ENCODE data around the gene ISCA2. TPM values are rescaled to one million over a fixed set of nuclear protein-coding genes. Genes with fewer than 3 reads are reported as not detected.

Gene ISCA2
- total and polyA plus RNA-seq, 2 donors (not counting 1 experiment from before 2014, with no cell fraction given) = 11.7 to 32.1 TPM

DNA sequence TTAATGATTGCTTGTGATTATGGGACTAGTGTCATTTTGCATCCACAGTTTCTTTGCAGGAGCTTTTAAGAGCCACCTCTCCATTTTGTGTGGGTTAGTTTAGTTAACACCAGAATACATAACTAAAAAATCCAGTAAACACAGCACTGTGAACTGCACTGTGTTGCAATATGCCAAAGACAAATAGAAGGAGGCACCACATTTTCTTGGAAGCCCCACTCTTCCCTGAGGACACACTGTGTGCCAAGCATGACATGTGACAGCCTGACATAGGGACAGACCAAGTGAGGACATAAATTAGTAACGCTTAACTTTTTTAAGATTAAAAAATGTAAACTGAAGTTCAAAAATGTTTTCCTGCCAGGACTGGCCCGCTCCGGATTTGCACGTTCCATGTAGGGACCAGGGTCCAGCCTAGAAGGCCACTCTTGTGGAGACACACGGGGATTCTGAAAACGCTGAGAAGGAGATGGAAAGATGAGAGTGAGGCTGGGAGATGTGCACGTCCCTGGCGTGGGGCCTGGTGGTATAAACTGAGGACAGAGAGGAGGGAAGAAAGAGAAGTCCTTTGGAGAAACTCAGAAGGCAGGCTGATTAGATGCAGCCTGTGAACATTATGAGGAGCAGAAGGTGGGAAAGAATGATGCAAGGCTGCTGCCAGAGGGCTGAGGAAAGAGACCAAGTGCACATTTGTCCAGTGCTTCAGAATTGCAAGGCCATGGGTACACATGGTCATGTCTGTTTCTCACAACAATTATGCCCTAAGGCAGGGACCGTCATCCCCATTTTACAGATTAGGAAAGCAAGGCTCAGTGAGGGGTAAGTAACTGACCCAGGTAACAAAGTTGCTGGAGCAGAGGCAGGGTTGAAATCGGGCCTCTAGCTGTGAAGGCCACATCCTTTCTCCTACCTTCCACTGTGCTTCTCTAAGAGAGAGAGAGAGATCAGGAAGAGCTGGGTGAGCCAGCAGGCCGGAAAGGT is 45.1 kb downstream of the ISCA2 start:
- DNase-seq (ENCODE audit: low read depth in 2 of 2) = no peak
- no peaks in the 10 kb centered on the region for H3K79me2 ChIP-seq (ENCODE audit: control insufficient read depth, insufficient read depth, low read length)
- TF ChIP-seq, protein P1, sequence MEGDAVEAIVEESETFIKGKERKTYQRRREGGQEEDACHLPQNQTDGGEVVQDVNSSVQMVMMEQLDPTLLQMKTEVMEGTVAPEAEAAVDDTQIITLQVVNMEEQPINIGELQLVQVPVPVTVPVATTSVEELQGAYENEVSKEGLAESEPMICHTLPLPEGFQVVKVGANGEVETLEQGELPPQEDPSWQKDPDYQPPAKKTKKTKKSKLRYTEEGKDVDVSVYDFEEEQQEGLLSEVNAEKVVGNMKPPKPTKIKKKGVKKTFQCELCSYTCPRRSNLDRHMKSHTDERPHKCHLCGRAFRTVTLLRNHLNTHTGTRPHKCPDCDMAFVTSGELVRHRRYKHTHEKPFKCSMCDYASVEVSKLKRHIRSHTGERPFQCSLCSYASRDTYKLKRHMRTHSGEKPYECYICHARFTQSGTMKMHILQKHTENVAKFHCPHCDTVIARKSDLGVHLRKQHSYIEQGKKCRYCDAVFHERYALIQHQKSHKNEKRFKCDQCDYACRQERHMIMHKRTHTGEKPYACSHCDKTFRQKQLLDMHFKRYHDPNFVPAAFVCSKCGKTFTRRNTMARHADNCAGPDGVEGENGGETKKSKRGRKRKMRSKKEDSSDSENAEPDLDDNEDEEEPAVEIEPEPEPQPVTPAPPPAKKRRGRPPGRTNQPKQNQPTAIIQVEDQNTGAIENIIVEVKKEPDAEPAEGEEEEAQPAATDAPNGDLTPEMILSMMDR (conservative IDR thresholded peaks at IDR 0.05 in 1 of 2, IDR thresholded peaks at IDR 0.05 in 1 of 2; ENCODE audit: low read depth in 1 of 2, low read length in 2 of 2) = no peak
- no peak for TF ChIP-seq EZH2 (IDR thresholded peaks at IDR 0.05; ENCODE audit: low read length, missing control alignments)
- H3K4me2 ChIP-seq (ENCODE audit: extremely low read depth, insufficient read depth, low read length) = no peak overlapping the region
- H4K20me1 ChIP-seq (ENCODE audit: control insufficient read depth, extremely low read depth, insufficient read depth, low read length) = no peaks in the 10 kb centered on the region
- H3K4me3 ChIP-seq (replicated peaks in 1 of 4; ENCODE audit: control extremely low read depth in 1 of 4, insufficient read depth in 1 of 4, low read depth in 3 of 4, low read length in 4 of 4) = no peak overlapping the region
- no peak overlapping the region for H2AFZ ChIP-seq (ENCODE audit: low read length)
- H3K4me1 ChIP-seq (ENCODE audit: control insufficient read depth, extremely low read depth, insufficient read depth, low read length) = peaks cover 2% of the 10 kb centered on the region
- H3K27me3 ChIP-seq (ENCODE audit: control insufficient read depth, insufficient read depth, low read length) = no peaks in the 10 kb centered on the region
- H3K27ac ChIP-seq (ENCODE audit: insufficient read depth, low read length) = no peak overlapping the region
- no peak overlapping the region for H3K9ac ChIP-seq (ENCODE audit: insufficient read depth, low read length)
- peaks cover 29% of the 10 kb centered on the region for H3K36me3 ChIP-seq (ENCODE audit: control insufficient read depth, insufficient read depth, low read length)
- H3K9me3 ChIP-seq (ENCODE audit: control insufficient read depth, insufficient read depth, low read depth, low read length) = no peaks in the 10 kb centered on the region

DNA sequence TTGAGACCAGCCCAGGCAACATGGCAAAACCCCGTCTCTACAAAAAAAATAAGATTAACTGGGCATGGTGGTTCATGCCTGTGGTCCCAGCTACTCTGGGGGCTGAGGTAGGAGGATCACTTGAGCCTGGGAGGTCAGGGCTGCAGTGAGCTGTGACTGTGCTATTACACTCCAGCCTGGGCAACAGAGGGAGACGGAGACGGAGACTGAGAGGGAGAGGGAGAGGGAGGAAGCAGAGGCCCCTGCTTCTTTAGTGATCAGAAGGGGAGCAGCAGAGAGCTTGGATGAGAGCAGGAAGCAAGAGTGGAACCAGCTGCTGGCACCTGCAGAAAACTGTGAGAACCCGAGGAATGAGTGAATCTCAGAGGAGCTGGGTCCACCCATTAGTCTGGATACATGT is 45.9 kb downstream of the ISCA2 start:
- peaks cover 3% of the 10 kb centered on the region for H3K4me1 ChIP-seq (ENCODE audit: control insufficient read depth, extremely low read depth, insufficient read depth, low read length)
- peaks cover 32% of the 10 kb centered on the region for H3K36me3 ChIP-seq (ENCODE audit: control insufficient read depth, insufficient read depth, low read length)
- no peaks in the 10 kb centered on the region for H3K79me2 ChIP-seq (ENCODE audit: control insufficient read depth, insufficient read depth, low read length)
- TF ChIP-seq EZH2 (IDR thresholded peaks at IDR 0.05; ENCODE audit: low read length, missing control alignments) = no peak
- TF ChIP-seq, protein P1 (conservative IDR thresholded peaks at IDR 0.05 in 1 of 2, IDR thresholded peaks at IDR 0.05 in 1 of 2; ENCODE audit: low read depth in 1 of 2, low read length in 2 of 2) = no peak
- H3K4me2 ChIP-seq (ENCODE audit: extremely low read depth, insufficient read depth, low read length) = no peak overlapping the region
- H2AFZ ChIP-seq (ENCODE audit: low read length) = no peak overlapping the region
- DNase-seq (ENCODE audit: low read depth in 2 of 2) = no peak
- H3K9me3 ChIP-seq (ENCODE audit: control insufficient read depth, insufficient read depth, low read depth, low read length) = no peaks in the 10 kb centered on the region
- no peaks in the 10 kb centered on the region for H4K20me1 ChIP-seq (ENCODE audit: control insufficient read depth, extremely low read depth, insufficient read depth, low read length)
- no peak overlapping the region for H3K9ac ChIP-seq (ENCODE audit: insufficient read depth, low read length)
- H3K27ac ChIP-seq (ENCODE audit: insufficient read depth, low read length) = no peak overlapping the region
- no peak overlapping the region for H3K4me3 ChIP-seq (replicated peaks in 1 of 4; ENCODE audit: control extremely low read depth in 1 of 4, insufficient read depth in 1 of 4, low read depth in 3 of 4, low read length in 4 of 4)
- no peaks in the 10 kb centered on the region for H3K27me3 ChIP-seq (ENCODE audit: control insufficient read depth, insufficient read depth, low read length)

DNA sequence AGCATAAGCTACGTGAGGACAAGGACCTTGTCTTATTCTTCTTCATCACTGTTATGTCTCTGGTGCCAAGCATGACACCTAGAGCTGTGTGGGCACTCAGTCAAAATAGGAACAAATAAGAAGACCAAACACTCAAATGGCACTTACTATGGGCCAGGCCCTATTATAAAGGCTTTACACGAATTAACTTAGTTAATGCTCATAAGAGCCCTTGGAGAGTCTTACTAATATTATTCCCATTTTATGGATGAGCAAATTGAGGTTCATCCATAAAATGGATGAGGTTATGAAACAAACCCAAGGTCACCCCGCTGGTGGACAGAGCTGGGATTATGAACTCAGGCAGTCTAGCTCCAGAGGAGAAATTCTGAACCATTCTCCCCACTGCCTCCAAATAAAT is 47.7 kb downstream of the ISCA2 start:
- no peaks in the 10 kb centered on the region for H3K27me3 ChIP-seq (ENCODE audit: control insufficient read depth, insufficient read depth, low read length)
- peaks cover 3% of the 10 kb centered on the region for H3K4me1 ChIP-seq (ENCODE audit: control insufficient read depth, extremely low read depth, insufficient read depth, low read length)
- DNase-seq (ENCODE audit: low read depth in 2 of 2) = no peak
- TF ChIP-seq, protein P1 (conservative IDR thresholded peaks at IDR 0.05 in 1 of 2, IDR thresholded peaks at IDR 0.05 in 1 of 2; ENCODE audit: low read depth in 1 of 2, low read length in 2 of 2) = no peak
- no peak for TF ChIP-seq EZH2 (IDR thresholded peaks at IDR 0.05; ENCODE audit: low read length, missing control alignments)
- H2AFZ ChIP-seq (ENCODE audit: low read length) = no peak overlapping the region
- no peaks in the 10 kb centered on the region for H3K79me2 ChIP-seq (ENCODE audit: control insufficient read depth, insufficient read depth, low read length)
- H3K4me3 ChIP-seq (replicated peaks in 1 of 4; ENCODE audit: control extremely low read depth in 1 of 4, insufficient read depth in 1 of 4, low read depth in 3 of 4, low read length in 4 of 4) = no peak overlapping the region
- no peak overlapping the region for H3K9ac ChIP-seq (ENCODE audit: insufficient read depth, low read length)
- no peak overlapping the region for H3K27ac ChIP-seq (ENCODE audit: insufficient read depth, low read length)
- H4K20me1 ChIP-seq (ENCODE audit: control insufficient read depth, extremely low read depth, insufficient read depth, low read length) = no peaks in the 10 kb centered on the region
- H3K36me3 ChIP-seq (ENCODE audit: control insufficient read depth, insufficient read depth, low read length) = peaks cover 31% of the 10 kb centered on the region
- no peak overlapping the region for H3K4me2 ChIP-seq (ENCODE audit: extremely low read depth, insufficient read depth, low read length)
- no peaks in the 10 kb centered on the region for H3K9me3 ChIP-seq (ENCODE audit: control insufficient read depth, insufficient read depth, low read depth, low read length)
